ENCODE measurements around the gene MS4A4E. TPM values are rescaled to one million over a fixed set of nuclear protein-coding genes. Genes with fewer than 3 reads are reported as not detected.

Gene MS4A4E
- total RNA-seq, 1 donor from 2014 or later: not detected

- intact Hi-C loops (cut with micrococcal nuclease): no loop called here
- Mint-ChIP-seq H3K27ac (no peak overlapping the region), H3K27me3 (no peaks in the 10 kb centered on the region), H3K4me3 (no peak overlapping the region), H3K4me1 (no peaks in the 10 kb centered on the region), H3K36me3 (ENCODE audit: low read depth) (no peaks in the 10 kb centered on the region), H3K9me3 (no peaks in the 10 kb centered on the region)
- TF ChIP-seq, protein P1, sequence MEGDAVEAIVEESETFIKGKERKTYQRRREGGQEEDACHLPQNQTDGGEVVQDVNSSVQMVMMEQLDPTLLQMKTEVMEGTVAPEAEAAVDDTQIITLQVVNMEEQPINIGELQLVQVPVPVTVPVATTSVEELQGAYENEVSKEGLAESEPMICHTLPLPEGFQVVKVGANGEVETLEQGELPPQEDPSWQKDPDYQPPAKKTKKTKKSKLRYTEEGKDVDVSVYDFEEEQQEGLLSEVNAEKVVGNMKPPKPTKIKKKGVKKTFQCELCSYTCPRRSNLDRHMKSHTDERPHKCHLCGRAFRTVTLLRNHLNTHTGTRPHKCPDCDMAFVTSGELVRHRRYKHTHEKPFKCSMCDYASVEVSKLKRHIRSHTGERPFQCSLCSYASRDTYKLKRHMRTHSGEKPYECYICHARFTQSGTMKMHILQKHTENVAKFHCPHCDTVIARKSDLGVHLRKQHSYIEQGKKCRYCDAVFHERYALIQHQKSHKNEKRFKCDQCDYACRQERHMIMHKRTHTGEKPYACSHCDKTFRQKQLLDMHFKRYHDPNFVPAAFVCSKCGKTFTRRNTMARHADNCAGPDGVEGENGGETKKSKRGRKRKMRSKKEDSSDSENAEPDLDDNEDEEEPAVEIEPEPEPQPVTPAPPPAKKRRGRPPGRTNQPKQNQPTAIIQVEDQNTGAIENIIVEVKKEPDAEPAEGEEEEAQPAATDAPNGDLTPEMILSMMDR (IDR thresholded peaks at IDR 0.05): no peak
- no peak for DNase-seq
- ChIA-PET POLR2A (no interaction called here), CTCF (no interaction called here)
- ATAC-seq (ENCODE audit: low read depth): no peak
Measured at GRCh38 chr11:60222141-60222540, 20.8 kb downstream of the MS4A4E start.

GRCh38 chr11:60221692-60222091, 21.2 kb downstream of the MS4A4E start:
- Mint-ChIP-seq H3K27me3 (peaks cover 1% of the 10 kb centered on the region), H3K9me3 (no peaks in the 10 kb centered on the region), H3K4me3 (no peak overlapping the region), H3K27ac (no peak overlapping the region), H3K36me3 (ENCODE audit: low read depth) (no peaks in the 10 kb centered on the region), H3K4me1 (no peaks in the 10 kb centered on the region)
- POLR2A ChIA-PET: no interaction called here
- ATAC-seq (ENCODE audit: low read depth) (no peak), DNase-seq (no peak)
- CTCF ChIA-PET: no interaction called here
- intact Hi-C loops (cut with micrococcal nuclease): no loop called here
- TF ChIP-seq, protein P1 (IDR thresholded peaks at IDR 0.05): no peak

DNA sequence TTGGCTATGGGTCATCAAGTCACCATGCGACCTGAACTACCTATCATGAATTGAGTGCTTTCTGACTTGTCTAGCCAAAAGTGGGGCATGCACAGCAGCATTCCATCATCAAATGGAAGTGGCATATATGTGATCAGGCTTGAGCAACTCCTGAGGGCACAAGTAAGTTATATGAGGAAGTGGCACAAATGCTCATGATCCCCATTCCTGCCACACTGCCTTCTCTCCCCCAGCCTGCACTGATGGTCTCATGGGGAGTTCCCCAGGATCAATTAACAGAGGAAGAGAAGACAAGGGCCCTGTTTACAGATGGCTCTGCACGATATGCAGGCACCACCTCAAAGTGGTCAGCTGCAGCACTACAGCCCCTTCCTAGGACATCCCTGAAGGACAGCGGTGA, 21.8 kb downstream of the MS4A4E start:
- POLR2A ChIA-PET: no interaction called here
- TF ChIP-seq, protein P1 (IDR thresholded peaks at IDR 0.05): no peak

DNA sequence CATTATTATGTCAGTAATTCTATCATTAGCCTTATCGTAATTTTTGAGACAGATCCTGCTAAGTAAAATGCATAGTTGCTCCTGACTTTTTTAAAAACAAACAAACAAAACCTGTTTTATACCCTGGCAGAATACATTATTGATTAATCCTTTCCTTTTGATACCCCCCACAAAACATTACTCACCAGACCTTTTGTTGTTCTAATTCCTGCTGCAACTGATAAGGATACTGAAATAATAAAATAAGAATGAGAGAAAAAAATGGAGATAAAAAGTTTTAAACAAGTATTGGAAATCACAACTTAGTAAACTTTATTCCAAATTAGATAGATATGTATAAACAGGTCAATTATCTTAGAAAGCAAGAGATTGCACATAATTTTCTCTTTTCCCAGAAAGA, 28.6 kb downstream of the MS4A4E start:
- Mint-ChIP-seq H3K9me3 (no peaks in the 10 kb centered on the region), H3K27me3 (peaks cover 7% of the 10 kb centered on the region), H3K4me1 (peaks cover 4% of the 10 kb centered on the region), H3K27ac (no peak overlapping the region), H3K36me3 (ENCODE audit: low read depth) (no peaks in the 10 kb centered on the region), H3K4me3 (no peak overlapping the region)
- ATAC-seq (ENCODE audit: low read depth) (no peak), DNase-seq (no peak)
- ChIA-PET CTCF (interaction anchor here (0.6 kb wide), 1 partner anchor 1327 kb away, joined by 3 read pairs; no protein-coding TSS in a partner anchor), POLR2A (no interaction called here)
- TF ChIP-seq, protein P1 (IDR thresholded peaks at IDR 0.05): no peak
- intact Hi-C loops (cut with micrococcal nuclease): no loop called here

More for the DNA sequence above, 21.8 kb downstream of the MS4A4E start:
- no peaks in the 10 kb centered on the region for H3K9me3 Mint-ChIP-seq
- H3K4me3 Mint-ChIP-seq: no peak overlapping the region
- intact Hi-C loops (cut with micrococcal nuclease): no loop called here
- H3K27me3 Mint-ChIP-seq: peaks cover 3% of the 10 kb centered on the region
- no peaks in the 10 kb centered on the region for H3K4me1 Mint-ChIP-seq
- H3K27ac Mint-ChIP-seq: no peak overlapping the region
- DNase-seq (no peak), ATAC-seq (ENCODE audit: low read depth) (no peak)
- no peaks in the 10 kb centered on the region for H3K36me3 Mint-ChIP-seq (ENCODE audit: low read depth)
- CTCF ChIA-PET: no interaction called here

GRCh38 chr11:60211206-60211605, 31.7 kb downstream of the MS4A4E start:
- no peak for DNase-seq
- TF ChIP-seq, protein P1 (IDR thresholded peaks at IDR 0.05): no peak
- POLR2A ChIA-PET: no interaction called here

More at GRCh38 chr11:60211206-60211605, 31.7 kb downstream of the MS4A4E start:
- peaks cover 4% of the 10 kb centered on the region for H3K27me3 Mint-ChIP-seq
- H3K9me3 Mint-ChIP-seq: no peaks in the 10 kb centered on the region
- CTCF ChIA-PET: no interaction called here
- peaks cover 14% of the 10 kb centered on the region for H3K4me1 Mint-ChIP-seq
- H3K4me3 Mint-ChIP-seq: no peak overlapping the region
- no peak overlapping the region for H3K27ac Mint-ChIP-seq
- H3K36me3 Mint-ChIP-seq (ENCODE audit: low read depth): no peaks in the 10 kb centered on the region
- intact Hi-C loops (cut with micrococcal nuclease): no loop called here
- ATAC-seq (ENCODE audit: low read depth): no peak

All from activated B cell treated with CpG ODN at 0.5 μM for 24 hours (primary cell).